Measurements from ENCODE around the gene DGKG.

DGKG gene

GRCh38 chr3:186132487-186132886 is 229.5 kb downstream of the DGKG start:
- no peak for DNase-seq

GRCh38 chr3:186129206-186129605 is 232.8 kb downstream of the DGKG start:
- DNase-seq = no peak

GRCh38 chr3:186128158-186128557 is 233.9 kb downstream of the DGKG start:
- DNase-seq = no peak

GRCh38 chr3:186127463-186127862 is 234.6 kb downstream of the DGKG start:
- no peak for DNase-seq

- DNase-seq = no peak
Observed at GRCh38 chr3:186125118-186125517, 236.9 kb downstream of the DGKG start.

GRCh38 chr3:186124592-186124991 is 237.4 kb downstream of the DGKG start:
- DNase-seq = no peak

- DNase-seq = no peak
Observed at GRCh38 chr3:186123012-186123411, 239.0 kb downstream of the DGKG start.

GRCh38 chr3:186121968-186122367 is 240.1 kb downstream of the DGKG start:
- DNase-seq = no peak

- DNase-seq = no peak
Observed at GRCh38 chr3:186121278-186121677, 240.8 kb downstream of the DGKG start.

GRCh38 chr3:186119499-186119898 is 242.5 kb downstream of the DGKG start:
- DNase-seq = no peak

GRCh38 chr3:186118692-186119091 is 243.3 kb downstream of the DGKG start:
- DNase-seq = no peak

- no peak for DNase-seq
Observed at GRCh38 chr3:186117521-186118134, 244.4 kb downstream of the DGKG start.

- no peak for DNase-seq
Observed at GRCh38 chr3:186115239-186115996, 246.6 kb downstream of the DGKG start.

GRCh38 chr3:186110975-186111974 is 250.8 kb downstream of the DGKG start:
- DNase-seq = no peak

- peak; percentile 6 for DNase-seq
Observed at GRCh38 chr3:186109897-186110803, 251.9 kb downstream of the DGKG start.

- DNase-seq = peak; percentile 78
Observed at GRCh38 chr3:186108941-186109865, 252.8 kb downstream of the DGKG start, which contains the start of gene ETV5. ETV5 (minus strand) TSS chr3:186109089; CDS start chr3:186105868, 3,221 bp downstream.

- peak; percentile 14 for DNase-seq
Observed at GRCh38 chr3:186108106-186108940, 253.7 kb downstream of the DGKG start.

GRCh38 chr3:186107215-186108105 is 254.6 kb downstream of the DGKG start:
- DNase-seq = peak; percentile 57

GRCh38 chr3:186105543-186105942 is 256.5 kb downstream of the DGKG start:
- DNase-seq = no peak
